Transverse colon (tissue), 4 donors: ENCODE results near the gene FNDC1. TPM values are rescaled to one million over a fixed set of nuclear protein-coding genes. Genes with fewer than 3 reads are reported as not detected.

Experiments
- DNase-seq: peaks from one replicate; pipeline ENCODE4 v3.0.0-alpha.2; 2019
- H3K27ac ChIP-seq, 4 donors: fragments of 200-600 bp; sonication (generic); 2 replicates each; pipeline ENCODE4 v1.5.1; 2016 to 2018; ENCODE audit warnings: inconsistent platforms in 4 of 4
- H3K27me3 ChIP-seq: fragments of 200-600 bp; sonication (generic); 2 replicates; pipeline ENCODE4 v1.5.1; 2017; ENCODE audit warnings: inconsistent platforms
- H3K36me3 ChIP-seq, 4 donors: fragments of 200-600 bp; sonication (generic); 2 replicates each; pipeline ENCODE4 v1.5.1; 2017 to 2019; ENCODE audit warnings: inconsistent platforms in 4 of 4
- H3K4me1 ChIP-seq, 4 donors: fragments of 200-600 bp; sonication (generic); 2 replicates each; pipeline ENCODE4 v1.5.1; 2017 to 2020; ENCODE audit warnings: inconsistent platforms in 4 of 4
- H3K4me3 ChIP-seq, 4 donors: fragments of 200-600 bp; sonication (generic); 1 replicate in 1 of 4; 2 replicates in 3 of 4; pipeline versions ENCODE4 v1.5.1 to v1.6.1; 2017 to 2019; ENCODE audit warnings: inconsistent platforms in 4 of 4
- H3K9me3 ChIP-seq, 2 donors: fragments of 200-600 bp; sonication (generic); 2 replicates each; pipeline ENCODE4 v1.5.1; 2017 to 2019; ENCODE audit warnings: inconsistent platforms in 2 of 2
- CTCF ChIP-seq, 5 experiments: fragments of 200-600 bp in 3 of 5; fragments of 450-650 bp in 2 of 5; sonication (generic) in 3 of 5; IDR thresholded peaks; 1 replicate in 2 of 5; 2 replicates in 3 of 5; pipeline ENCODE4 v1.5.1; 2016 to 2017; ENCODE audit warnings: antibody characterized with exemption in 5 of 5, inconsistent platforms in 3 of 5, mild to moderate bottlenecking in 2 of 5, moderate library complexity in 1 of 5
- EP300 ChIP-seq: sonication (generic); formaldehyde crosslinking; IDR thresholded peaks from one replicate; pipeline ENCODE4 v1.6.1; 2017; ENCODE audit warnings: antibody characterized with exemption, low read depth
- POLR2A ChIP-seq: fragments of 450-650 bp; IDR thresholded peaks from one replicate; pipeline ENCODE4 v1.6.1; 2016; ENCODE audit warnings: antibody characterized with exemption, mild to moderate bottlenecking, moderate library complexity
- POLR2AphosphoS5 ChIP-seq, 3 donors: sonication (generic); formaldehyde crosslinking; IDR thresholded peaks; one replicate each; pipeline ENCODE4 v1.6.1; 2016; ENCODE audit warnings: antibody characterized with exemption in 3 of 3
- WGBS, 2 donors: methylation state at CpG; one replicate each; pipeline ENCODE4 v1.1.5; 2018; ENCODE audit warnings: low coverage in 1 of 2; 5-methylcytosine and 5-hydroxymethylcytosine counted together
- in situ Hi-C, 4 donors: fragments of 200-750 bp; cut with MboI; loops; one replicate each; pipeline versions ENCODE4 v1.15.0 to v1.15.1; 2017; ENCODE audit warnings: low sequenced_read_pairs in 3 of 4, low pct_ligation_motif_present in 1 of 4, low pct_unique_long_range_greater_than_20kb in 1 of 4
- intact Hi-C: fragments of 100-400 bp; cut with DNase I; formaldehyde crosslinking; loops from one replicate; pipeline ENCODE4 v1.15.1; 2023; ENCODE audit warnings: low total_unique reads
- total RNA-seq, 4 donors: library from RNA; depleted of rRNA; stranded (reverse); fragments of >200 nt; gene quantifications; one replicate each; pipeline ENCODE4 v1.1.0, GENCODE V29; 2016

FNDC1 gene
- total RNA-seq, 4 donors from 2014 or later, result 0.64 to 14.2 (median 2.4) TPM

DNA sequence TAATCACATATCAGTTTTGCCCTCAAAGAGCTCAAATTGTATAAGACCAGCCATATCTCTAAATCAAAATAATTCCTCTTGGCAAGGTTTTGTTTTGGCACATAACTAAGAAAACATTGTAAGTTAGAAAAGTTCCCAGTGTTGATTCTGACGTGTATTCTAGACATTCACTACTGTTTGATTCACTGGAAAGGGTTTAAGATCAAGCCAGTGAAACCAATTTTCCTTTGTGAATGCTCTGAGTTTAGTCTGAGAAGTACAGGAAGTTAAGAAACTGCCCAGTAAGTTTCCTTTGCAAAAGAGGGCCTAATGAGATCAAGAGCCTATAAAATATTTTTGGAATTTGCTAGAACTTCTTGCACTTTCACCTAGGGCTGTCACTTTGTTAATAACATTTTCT is 143.0 kb downstream of the FNDC1 start:
- H3K4me3 ChIP-seq, result no peak overlapping the region
- H3K9me3 ChIP-seq, result no peaks in the 10 kb centered on the region
- H3K36me3 ChIP-seq, result no peaks in the 10 kb centered on the region
- no peak for DNase-seq
- 24 to 31% methylated on average over 1 of the region's 1 CpG for WGBS, 2 donors
- TF ChIP-seq POLR2A (no peak), POLR2AphosphoS5 (IDR thresholded peaks at IDR 0.05) (no peak), EP300 (no peak), CTCF (IDR thresholded peaks at IDR 0.05) (no peak)
- no peak overlapping the region for H3K27ac ChIP-seq
- intact Hi-C loops, result no loop called here
- peaks cover 0 to 4% (median 0%) of the 10 kb centered on the region in 4 donors for H3K4me1 ChIP-seq
- H3K27me3 ChIP-seq, result no peaks in the 10 kb centered on the region
- in situ Hi-C loops, result no loop called here

DNA sequence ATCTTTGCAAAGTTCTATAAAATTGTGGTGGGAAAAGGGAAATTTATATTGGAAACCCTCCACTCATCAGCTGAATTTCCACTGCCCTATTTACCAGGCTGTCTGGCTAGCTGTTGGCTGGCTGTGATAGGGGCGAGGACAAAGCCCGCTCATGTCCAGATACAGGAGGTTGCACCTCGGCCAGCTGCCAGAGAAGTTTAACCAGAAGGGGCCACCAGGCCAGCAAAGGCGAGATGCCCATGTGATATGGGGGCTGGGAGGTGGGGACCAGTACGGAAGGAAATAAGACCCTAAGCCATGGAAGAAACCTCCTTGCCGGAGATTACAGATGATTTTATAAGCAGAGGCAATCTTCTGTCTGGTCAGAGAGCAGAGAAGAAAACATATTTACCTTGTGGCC is 143.8 kb downstream of the FNDC1 start:
- Histone ChIP-seq H3K9me3 (no peaks in the 10 kb centered on the region), H3K4me3 (no peak overlapping the region), H3K27me3 (no peaks in the 10 kb centered on the region), H3K4me1 (peaks cover 0 to 4% (median 0%) of the 10 kb centered on the region in 4 donors), H3K36me3 (no peaks in the 10 kb centered on the region), H3K27ac (no peak overlapping the region)
- 72 to 82% methylated on average over 4 to 6 of the region's 6 CpGs for WGBS, 2 donors
- DNase-seq, result no peak
- intact Hi-C loops (no loop called here), in situ Hi-C loops (no loop called here)
- TF ChIP-seq POLR2A, result no peak
- no peak for TF ChIP-seq POLR2AphosphoS5 (IDR thresholded peaks at IDR 0.05)
- no peak for TF ChIP-seq EP300
- no peak for TF ChIP-seq CTCF (IDR thresholded peaks at IDR 0.05)

- no peak for TF ChIP-seq EP300
- TF ChIP-seq POLR2AphosphoS5 (IDR thresholded peaks at IDR 0.05), result no peak
- no peak for TF ChIP-seq POLR2A
- TF ChIP-seq CTCF (IDR thresholded peaks at IDR 0.05), result no peak
- in situ Hi-C loops, result no loop called here
- 89% methylated on average over 26 of the region's 26 CpGs; no CpG with 5 or more reads in 1 of the 2 donors for WGBS, 2 donors
- Histone ChIP-seq H3K4me1 (peaks cover 0 to 4% (median 0%) of the 10 kb centered on the region in 4 donors), H3K27ac (no peak overlapping the region), H3K9me3 (no peaks in the 10 kb centered on the region), H3K4me3 (no peak overlapping the region), H3K27me3 (no peaks in the 10 kb centered on the region), H3K36me3 (no peaks in the 10 kb centered on the region)
- DNase-seq, result no peak
- intact Hi-C loops, result no loop called here
Observed at GRCh38 chr6:159315562-159315961, 146.4 kb downstream of the FNDC1 start.

DNA sequence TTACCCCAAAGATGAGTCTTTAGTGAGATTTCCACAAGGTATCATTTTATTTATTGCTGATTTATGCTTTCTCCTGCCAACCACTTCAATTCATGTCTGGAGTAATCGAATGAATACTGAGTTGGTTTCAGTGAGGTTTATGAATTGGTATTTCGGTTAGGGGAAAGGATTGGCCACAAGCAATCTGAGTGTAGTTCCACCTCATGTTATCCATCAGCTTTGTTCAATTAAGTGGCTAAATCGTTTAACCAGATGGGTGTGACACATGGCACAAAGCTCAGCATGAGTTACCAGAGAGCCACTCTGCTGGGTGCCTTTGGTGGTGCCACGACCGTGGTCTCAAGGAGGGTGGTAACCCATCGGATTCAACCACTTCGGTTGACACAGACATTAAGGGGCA is 148.2 kb downstream of the FNDC1 start:
- TF ChIP-seq EP300, result no peak
- TF ChIP-seq CTCF (IDR thresholded peaks at IDR 0.05), result no peak
- TF ChIP-seq POLR2A, result no peak
- no peak for TF ChIP-seq POLR2AphosphoS5 (IDR thresholded peaks at IDR 0.05)
- H3K27me3 ChIP-seq, result no peaks in the 10 kb centered on the region
- in situ Hi-C loops (no loop called here), intact Hi-C loops (no loop called here)
- H3K9me3 ChIP-seq, result no peaks in the 10 kb centered on the region
- no peak for DNase-seq
- WGBS, 2 donors, result 73 to 81% methylated on average over 2 to 7 of the region's 7 CpGs
- H3K36me3 ChIP-seq, result no peaks in the 10 kb centered on the region
- no peaks in the 10 kb centered on the region for H3K4me1 ChIP-seq
- no peak overlapping the region for H3K4me3 ChIP-seq
- no peak overlapping the region for H3K27ac ChIP-seq
